K562 (cell line): ENCODE data around the gene APLF. TPM values are rescaled to one million over a fixed set of nuclear protein-coding genes. Genes with fewer than 3 reads are reported as not detected.

Experiments used
- ATAC-seq: fragments of 200-7000 bp; cut with Tn5 transposase; 3 replicates; pipeline ENCODE4 v1.9.1; 2020; ENCODE audit warnings: moderate library complexity
- BruUV-seq: library from RNA; stranded (reverse); fragments of 400-500 nt; replicated peaks from 2 replicates; lab custom pipeline; 2021; lab: Mats Ljungman, UMichigan
- CTCF ChIA-PET: fragments of 300-600 bp; formaldehyde crosslinking; extraction: SDS; loops from one replicate; lab custom pipeline; 2021; ENCODE audit warnings: low intra/inter-chr PET ratio; lab: Yijun Ruan, JAX
- POLR2A ChIA-PET: fragments of 300-600, 350-650 bp; sonication (Branson Sonifier 250); formaldehyde crosslinking; extraction: SDS; loops from one replicate; lab custom pipeline; 2021; ENCODE audit warnings: antibody characterized with exemption, inconsistent platforms; lab: Yijun Ruan, JAX
- DNase-seq, 4 experiments: peaks; one replicate each; pipeline versions ENCODE4 v3.0.0 to v3.0.0-alpha.2; 2011 to 2018; ENCODE audit warnings: low spot score in 3 of 4, mixed read lengths in 3 of 4; ENCODE audit errors: extremely low read depth in 1 of 4
- FAIRE-seq: peaks from 2 replicates; lab custom pipeline; 2011; peaks lifted over from hg19 to GRCh38; lab: Jason Lieb, UNC
- H2AFZ ChIP-seq: 2 replicates; pipeline ENCODE4 v1.6.0; 2011; ENCODE audit warnings: low read depth, low read length, control low read depth, inconsistent platforms
- H3K27ac ChIP-seq: fragments of 200-600 bp; 3 replicates; pipeline ENCODE4 v1.8.0; 2011; ENCODE audit warnings: low read depth, mild to moderate bottlenecking, control low read depth, inconsistent platforms, low read length, moderate library complexity, mixed read lengths; ENCODE audit errors: extremely low read depth
- H3K27me3 ChIP-seq, 2 experiments: fragments of 300-600 bp in 1 of 2; 2 replicates in 1 of 2; 3 replicates in 1 of 2; pipeline versions ENCODE4 v1.6.0 to v1.8.0; 2011; ENCODE audit warnings: inconsistent platforms in 2 of 2, low read length in 2 of 2, mild to moderate bottlenecking in 1 of 2, mixed read lengths in 1 of 2, moderate library complexity in 1 of 2; ENCODE audit not compliant: control insufficient read depth in 2 of 2, insufficient read depth in 2 of 2
- H3K36me3 ChIP-seq: fragments of 300-600 bp; 3 replicates; pipeline ENCODE4 v1.8.0; 2011; ENCODE audit warnings: mild to moderate bottlenecking, low read length, inconsistent platforms; ENCODE audit not compliant: control insufficient read depth, insufficient read depth
- H3K4me1 ChIP-seq, 2 experiments: fragments of 200-600 bp in 1 of 2; replicated peaks in 1 of 2; 2 replicates in 1 of 2; 3 replicates in 1 of 2; pipeline versions ENCODE4 v1.5.1 to v1.8.0; 2011; ENCODE audit warnings: inconsistent platforms in 2 of 2, low read length in 2 of 2, mild to moderate bottlenecking in 1 of 2, mixed read lengths in 1 of 2, moderate library complexity in 1 of 2; ENCODE audit not compliant: control insufficient read depth in 2 of 2, insufficient read depth in 2 of 2
- H3K4me2 ChIP-seq: 2 replicates; pipeline ENCODE4 v1.6.1; 2011; ENCODE audit warnings: low read length, control low read depth, inconsistent platforms, mixed read lengths; ENCODE audit not compliant: insufficient read depth
- H3K4me3 ChIP-seq: fragments of 200-600 bp; sonication (generic), shearing (Covaris generic); 2 replicates; pipeline ENCODE4 v1.5.1; 2016; ENCODE audit warnings: control low read depth, inconsistent platforms
- H3K79me2 ChIP-seq: fragments of 200-600 bp; 3 replicates; pipeline ENCODE4 v1.8.0; 2011; ENCODE audit warnings: low read length, inconsistent platforms; ENCODE audit not compliant: control insufficient read depth, insufficient read depth
- H3K9ac ChIP-seq, 2 experiments: 2 replicates each; pipeline versions ENCODE4 v1.6.0 to v1.6.1; 2011; ENCODE audit warnings: low read depth in 2 of 2, low read length in 2 of 2, control low read depth in 1 of 2, inconsistent platforms in 1 of 2, mild to moderate bottlenecking in 1 of 2, mixed read lengths in 1 of 2; ENCODE audit not compliant: insufficient read depth in 1 of 2
- H3K9me1 ChIP-seq: one replicate; pipeline ENCODE4 v1.6.0; 2011; ENCODE audit warnings: inconsistent platforms, mild to moderate bottlenecking, low read length, moderate library complexity; ENCODE audit not compliant: control insufficient read depth, insufficient read depth
- H3K9me3 ChIP-seq: replicated peaks from 2 replicates; pipeline ENCODE4 v1.5.1; 2011; ENCODE audit warnings: low read depth, low read length, inconsistent platforms; ENCODE audit not compliant: control insufficient read depth, insufficient read depth
- H4K20me1 ChIP-seq: replicated peaks from 2 replicates; pipeline ENCODE4 v1.6.1; 2011; ENCODE audit warnings: low read length, inconsistent platforms, mixed read lengths; ENCODE audit not compliant: control insufficient read depth, insufficient read depth
- C11orf30 ChIP-seq: fragments of 450-650 bp; IDR thresholded peaks from 2 replicates; pipeline ENCODE4 v1.6.1; 2016; ENCODE audit warnings: low read depth, mild to moderate bottlenecking
- ELF2 ChIP-seq: fragments of 250-450 bp; sonication (Bioruptor Pico); IDR thresholded peaks from 2 replicates; pipeline ENCODE4 v1.5.0; 2021; ENCODE audit warnings: mild to moderate bottlenecking
- JUND ChIP-seq, 2 experiments: IDR thresholded peaks; 2 replicates in 1 of 2; 3 replicates in 1 of 2; pipeline ENCODE4 v1.6.1; 2011; ENCODE audit warnings: borderline replicate concordance in 2 of 2, low read depth in 2 of 2, low read length in 2 of 2, improper control_type of control experiment in 1 of 2, missing biosample characterization in 1 of 2, missing genetic modification characterization in 1 of 2, missing genetic modification reagents in 1 of 2
- KHSRP ChIP-seq: fragments of 450-650 bp; IDR thresholded peaks from 2 replicates; pipeline ENCODE4 v1.6.1; 2017
- NFE2 ChIP-seq: IDR thresholded peaks from 2 replicates; pipeline ENCODE4 v1.6.1; 2014; ENCODE audit warnings: antibody characterized with exemption, low read depth
- SOX6 ChIP-seq: fragments of 450-650 bp; IDR thresholded peaks from 2 replicates; pipeline ENCODE4 v1.6.1; 2014; ENCODE audit warnings: mild to moderate bottlenecking
- ZNF239 ChIP-seq: fragments of 250-450 bp; sonication (Bioruptor Pico); IDR thresholded peaks from 2 replicates; pipeline ENCODE4 v1.4.0; 2020; ENCODE audit warnings: mild to moderate bottlenecking
- ZNF445 ChIP-seq: fragments of 250-450 bp; sonication (Bioruptor Pico); IDR thresholded peaks from 2 replicates; pipeline ENCODE4 v1.4.0; 2020; ENCODE audit warnings: low read depth, mild to moderate bottlenecking, moderate library complexity
- WGBS: fragments of 100-300 bp; shearing (Covaris generic); methylation state at CpG from one replicate; pipeline ENCODE4 v1.1.6; 2016; ENCODE audit warnings: low coverage, mixed read lengths; ENCODE audit not compliant: insufficient coverage; ENCODE audit errors: missing lambda C conversion rate; 5-methylcytosine and 5-hydroxymethylcytosine counted together
- in situ Hi-C: fragments of 300-500 bp; cut with MboI; formaldehyde crosslinking; loops from 4 replicates; pipeline ENCODE4 v1.15.0; 2018; ENCODE audit warnings: inconsistent platforms, mixed read lengths
- intact Hi-C: fragments of 100-400 bp; cut with micrococcal nuclease; formaldehyde crosslinking; loops from 2 replicates; pipeline ENCODE4 v1.14.2; 2022
- polyA plus RNA-seq, 8 experiments: library from polyadenylated mRNA; depleted of rRNA in 4 of 8; stranded (reverse) in 5 of 8; unstranded in 3 of 8; fragments of >200 nt; fragmentation: Nextera tagmentation in 2 of 8; fragmentation: Illumina TruSeq in 1 of 8; extraction: Ambion mirVana in 2 of 8; extraction: Trizol in 1 of 8; gene quantifications; 2 replicates each; pipeline versions ENCODE4 v1.2.1 to v1.2.3, GENCODE V29; 2011 to 2014; ENCODE audit warnings: inconsistent platforms in 1 of 8, missing spikeins in 1 of 8
- total RNA-seq, 7 experiments: library from RNA; depleted of rRNA in 6 of 7; stranded (reverse); fragments of >200 nt in 6 of 7; fragmentation: Illumina TruSeq in 2 of 7; extraction: Trizol in 2 of 7; gene quantifications; 2 replicates each; pipeline versions ENCODE4 v1.2.1 to v1.2.3, GENCODE V29; 2011 to 2021; ENCODE audit warnings: low replicate concordance in 1 of 7
- TF ChIP-seq, protein P1 (sequence below): fragments of 250-450 bp; sonication (Bioruptor Pico); IDR thresholded peaks from 2 replicates; pipeline ENCODE4 v1.5.0; 2020; ENCODE audit warnings: mild to moderate bottlenecking, borderline replicate concordance

APLF gene
- total and polyA plus RNA-seq, 9 of the 15 experiments (the other 6 are each of a cell fraction or from before 2014, with no cell fraction given), result 0.07 to 1.1 (median 0.71) TPM

DNA sequence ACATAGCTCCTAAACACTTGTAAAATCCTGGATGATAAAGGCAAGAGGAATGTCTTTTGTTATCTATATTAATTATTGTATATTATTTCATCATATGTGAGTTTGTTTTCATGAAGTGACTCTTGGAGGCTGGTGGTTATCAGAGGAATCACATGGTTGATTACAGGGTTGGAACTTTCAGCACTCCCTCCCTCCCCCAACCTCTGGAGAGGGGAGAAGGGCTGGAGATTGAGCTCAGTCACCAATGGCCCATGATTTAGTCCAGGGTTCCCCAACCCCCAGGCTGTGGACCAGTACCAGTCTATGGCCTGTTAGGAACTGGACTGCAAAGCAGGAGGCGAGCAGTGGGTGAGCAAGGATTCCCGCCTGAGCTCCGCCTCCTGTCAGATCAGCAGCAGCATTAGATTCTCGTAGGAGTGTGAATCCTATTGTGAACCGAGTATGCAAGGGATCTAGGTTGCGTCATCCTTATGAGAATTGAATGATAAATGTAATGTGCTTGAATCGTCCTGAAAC lies 38.0 kb upstream of the APLF start (continued):
- TF ChIP-seq, protein P1, sequence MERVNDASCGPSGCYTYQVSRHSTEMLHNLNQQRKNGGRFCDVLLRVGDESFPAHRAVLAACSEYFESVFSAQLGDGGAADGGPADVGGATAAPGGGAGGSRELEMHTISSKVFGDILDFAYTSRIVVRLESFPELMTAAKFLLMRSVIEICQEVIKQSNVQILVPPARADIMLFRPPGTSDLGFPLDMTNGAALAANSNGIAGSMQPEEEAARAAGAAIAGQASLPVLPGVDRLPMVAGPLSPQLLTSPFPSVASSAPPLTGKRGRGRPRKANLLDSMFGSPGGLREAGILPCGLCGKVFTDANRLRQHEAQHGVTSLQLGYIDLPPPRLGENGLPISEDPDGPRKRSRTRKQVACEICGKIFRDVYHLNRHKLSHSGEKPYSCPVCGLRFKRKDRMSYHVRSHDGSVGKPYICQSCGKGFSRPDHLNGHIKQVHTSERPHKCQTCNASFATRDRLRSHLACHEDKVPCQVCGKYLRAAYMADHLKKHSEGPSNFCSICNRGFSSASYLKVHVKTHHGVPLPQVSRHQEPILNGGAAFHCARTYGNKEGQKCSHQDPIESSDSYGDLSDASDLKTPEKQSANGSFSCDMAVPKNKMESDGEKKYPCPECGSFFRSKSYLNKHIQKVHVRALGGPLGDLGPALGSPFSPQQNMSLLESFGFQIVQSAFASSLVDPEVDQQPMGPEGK (CRISPR knock-in tag), result peak; percentile 46; the same call in 1 of the 2 replicates
- TF ChIP-seq ZNF239 (CRISPR knock-in tag) (peak; percentile 5; the same call in 1 of the 2 replicates), SOX6 (peak; percentile 68), ZNF445 (CRISPR knock-in tag) (no peak), JUND (IDR thresholded peaks at IDR 0.05; ENCODE audit: borderline replicate concordance, low read depth, low read length) (peak; percentile 20), JUND (tag; IDR thresholded peaks at IDR 0.05; ENCODE audit: borderline replicate concordance, low read depth, low read length) (peak; percentile 25; the same call in 1 of the 3 replicates)

DNA sequence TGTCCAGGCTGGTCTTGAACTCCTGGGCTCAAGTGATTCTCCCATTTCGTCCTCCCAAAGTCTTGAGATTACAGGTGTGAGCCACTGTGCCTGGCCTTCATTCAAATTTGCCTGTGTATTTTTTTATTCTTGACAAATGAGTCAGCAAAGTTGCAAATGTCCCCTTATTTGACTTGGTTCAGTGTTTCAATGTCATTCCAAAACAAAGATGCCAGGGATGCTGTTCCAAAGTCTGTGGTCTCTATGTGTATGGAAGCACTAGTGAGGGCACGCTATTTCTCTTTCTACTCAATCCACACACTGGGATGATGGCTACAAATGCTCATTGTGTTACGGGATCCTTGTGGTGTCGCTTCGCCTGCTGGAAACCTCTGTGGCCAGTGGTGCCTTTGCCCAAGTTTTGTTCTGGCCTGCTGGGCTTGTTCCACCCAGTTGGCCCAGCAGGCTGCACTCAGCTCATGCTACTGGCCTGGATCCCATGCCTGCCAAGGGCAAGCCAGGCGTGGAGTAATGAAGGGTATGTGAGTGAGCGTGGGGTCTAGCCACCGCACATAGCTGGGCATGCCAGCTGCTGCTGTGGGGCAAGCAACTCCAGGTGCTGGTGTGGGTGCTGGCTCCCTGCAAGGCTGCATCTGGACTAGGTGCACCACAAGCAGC lies 35.9 kb upstream of the APLF start:
- H3K27ac ChIP-seq, result no peak overlapping the region
- no peaks in the 10 kb centered on the region; a peak in 1 of 5 replicates for H3K27me3 ChIP-seq
- no peak overlapping the region for H3K4me2 ChIP-seq
- BruUV-seq, result no TSS peak
- H3K9me1 ChIP-seq, result no peaks in the 10 kb centered on the region
- H3K36me3 ChIP-seq, result no peaks in the 10 kb centered on the region
- DNase-seq, result no peak
- H2AFZ ChIP-seq, result no peak overlapping the region
- ATAC-seq, result no peak
- no peaks in the 10 kb centered on the region for H4K20me1 ChIP-seq
- intact Hi-C loops, result no loop called here
- ChIA-PET CTCF (no interaction called here), POLR2A (interaction anchor here (1.1 kb wide), 1 partner anchor 11 kb away, joined by 4 read pairs; no protein-coding TSS in a partner anchor)
- H3K9ac ChIP-seq, result no peak overlapping the region
- WGBS, result 71% methylated on average over 8 of the region's 8 CpGs
- in situ Hi-C loops, result no loop called here
- H3K79me2 ChIP-seq, result no peaks in the 10 kb centered on the region
- no peak for TF ChIP-seq ELF2 (CRISPR knock-in tag)
- TF ChIP-seq NFE2, result peak; percentile 39
- TF ChIP-seq C11orf30, result peak; percentile 30; the same call in 1 of the 2 replicates
- TF ChIP-seq KHSRP, result no peak
- peaks cover 23 to 38% of the 10 kb centered on the region in 2 experiments for H3K4me1 ChIP-seq
- H3K9me3 ChIP-seq, result no peaks in the 10 kb centered on the region
- no peak for FAIRE-seq
- no peak overlapping the region for H3K4me3 ChIP-seq
